Right lobe of liver (tissue), 6 donors: ENCODE measurements around the gene GPATCH2. TPM values are rescaled to one million over a fixed set of nuclear protein-coding genes. Genes with fewer than 3 reads are reported as not detected.

ENCODE experiments used
- ATAC-seq, 4 donors: fragments of 200-7000 bp; cut with Tn5 transposase; one replicate each; pipeline ENCODE4 v1.9.1; 2020; ENCODE audit warnings: mild to moderate bottlenecking in 4 of 4, moderate library complexity in 4 of 4
- DNase-seq, 3 donors: peaks; one replicate each; pipeline ENCODE4 v3.0.0-alpha.2; 2020
- H3K27ac ChIP-seq, 3 donors: fragments of 200-600 bp; one replicate each; pipeline ENCODE4 v1.8.0; 2022
- H3K27me3 ChIP-seq, 2 donors: fragments of 200-600 bp; one replicate each; pipeline ENCODE4 v1.8.0; 2022
- H3K36me3 ChIP-seq, 4 donors: fragments of 200-600 bp; sonication (generic) in 1 of 4; one replicate each; pipeline versions ENCODE4 v1.5.1 to v1.8.0; 2017 to 2022; ENCODE audit warnings: control low read depth in 1 of 4
- H3K4me1 ChIP-seq, 4 donors: fragments of 200-600 bp; sonication (generic) in 1 of 4; one replicate each; pipeline versions ENCODE4 v1.5.1 to v1.8.0; 2017 to 2022; ENCODE audit warnings: control low read depth in 1 of 4
- H3K4me3 ChIP-seq, 3 donors: fragments of 200-600 bp; one replicate each; pipeline ENCODE4 v1.8.0; 2022
- H3K9me3 ChIP-seq, 4 donors: fragments of 200-600 bp; sonication (generic) in 1 of 4; one replicate each; pipeline versions ENCODE4 v1.5.1 to v1.8.0; 2017 to 2022; ENCODE audit warnings: control low read depth in 1 of 4
- CTCF ChIP-seq, 4 donors: fragments of 200-600 bp in 3 of 4; fragments of 450-650 bp in 1 of 4; IDR thresholded peaks; one replicate each; pipeline versions ENCODE4 v1.5.1 to v1.8.0; 2016 to 2022; ENCODE audit warnings: antibody characterized with exemption in 4 of 4, mild to moderate bottlenecking in 2 of 4
- POLR2A ChIP-seq: fragments of 450-650 bp; IDR thresholded peaks from one replicate; pipeline ENCODE4 v1.6.1; 2017; ENCODE audit warnings: antibody characterized with exemption, mild to moderate bottlenecking
- WGBS: methylation state at CpG from one replicate; pipeline ENCODE4 v1.1.6; 2018; ENCODE audit warnings: low coverage, low lambda C conversion rate; ENCODE audit not compliant: insufficient coverage; ENCODE audit errors: missing lambda C conversion rate; 5-methylcytosine and 5-hydroxymethylcytosine counted together
- intact Hi-C, 2 donors: fragments of 100-400 bp; cut with DNase I; formaldehyde crosslinking; loops; one replicate each; pipeline versions ENCODE4 v1.11.2 to v1.14.1; 2022
- total RNA-seq, 6 experiments: library from RNA; depleted of rRNA in 2 of 6; stranded (reverse); fragments of >200 nt in 2 of 6; fragmentation: NEBNext Ultra II Directional in 3 of 6; extraction: Animal tissue kit (Norgen Biotek cat#: 25700) in 3 of 6; gene quantifications; one replicate each; pipeline versions ENCODE4 v1.1.0 to v1.2.4, GENCODE V29; 2016 to 2023
- donor health status: DM: no; HTN: yes; CAD: no.
- donor health status: DM: no; HTN: no; CAD: no.
- donor health status: DM: no; HTN: no; CAD: no.
- donor health status: DM: no; HTN: yes; CAD: no.
- donor health status: DM: no; HTN: yes; CAD: no.

The GPATCH2 gene
- total RNA-seq, 6 experiments from 2014 or later = 3.3 to 6.6 (median 4.6) TPM

DNA sequence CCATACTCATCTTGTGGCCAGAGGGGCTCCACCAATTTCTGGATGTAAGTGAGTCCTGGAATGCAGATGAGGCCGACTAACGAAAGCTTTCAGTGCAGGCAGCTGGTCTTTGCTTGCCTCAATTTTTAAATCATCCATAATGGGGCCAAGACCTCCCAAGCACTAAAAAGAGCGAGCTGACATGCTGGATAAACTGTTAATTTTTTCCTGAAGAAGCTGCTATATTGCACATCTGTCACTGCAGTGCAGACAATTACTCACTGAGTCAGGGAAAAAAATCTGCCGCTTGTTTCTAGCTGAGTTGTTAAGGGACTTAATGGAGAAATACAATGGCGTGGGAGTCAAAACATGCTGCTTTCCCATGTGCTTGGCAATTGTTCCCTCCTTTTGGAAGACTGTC is 205.5 kb downstream of the GPATCH2 start:
- no peak overlapping the region for H3K4me3 ChIP-seq
- TF ChIP-seq CTCF (IDR thresholded peaks at IDR 0.05) = no peak
- no peak for TF ChIP-seq POLR2A
- no peaks in the 10 kb centered on the region for H3K4me1 ChIP-seq
- ATAC-seq (no peak), DNase-seq (no peak)
- no peaks in the 10 kb centered on the region for H3K9me3 ChIP-seq
- H3K27me3 ChIP-seq = no peaks in the 10 kb centered on the region
- 75% methylated on average over 5 of the region's 5 CpGs for WGBS
- intact Hi-C loops = no loop called here
- no peaks in the 10 kb centered on the region for H3K36me3 ChIP-seq
- H3K27ac ChIP-seq = no peak overlapping the region

DNA sequence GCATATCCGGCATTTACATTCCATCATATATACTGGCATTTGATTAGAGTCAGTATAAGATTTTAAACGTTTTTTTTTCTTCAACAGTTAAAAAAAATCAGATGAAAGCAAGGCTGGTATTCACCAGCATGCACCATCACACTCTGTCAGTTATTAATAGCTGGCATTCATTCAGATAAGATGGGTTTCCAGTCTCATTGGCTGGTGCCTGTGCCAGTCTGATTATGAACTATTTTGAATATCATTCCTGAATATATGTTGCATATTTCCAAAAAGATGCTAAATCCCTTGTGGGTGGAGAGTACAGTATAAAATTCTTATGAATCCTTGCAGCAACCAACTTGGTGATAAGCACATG is 211.7 kb downstream of the GPATCH2 start:
- no peak for DNase-seq

GRCh38 chr1:217418269-217419193 is 212.4 kb downstream of the GPATCH2 start:
- H3K4me3 ChIP-seq = no peak overlapping the region

More for the DNA sequence above, 211.7 kb downstream of the GPATCH2 start:
- Histone ChIP-seq H3K9me3 (no peaks in the 10 kb centered on the region), H3K4me1 (no peaks in the 10 kb centered on the region), H3K4me3 (no peak overlapping the region), H3K36me3 (no peaks in the 10 kb centered on the region), H3K27me3 (no peaks in the 10 kb centered on the region), H3K27ac (no peak overlapping the region)
- WGBS = 28% methylated on average over 2 of the region's 2 CpGs
- no peak for ATAC-seq
- intact Hi-C loops = no loop called here
- TF ChIP-seq POLR2A = no peak
- no peak for TF ChIP-seq CTCF (IDR thresholded peaks at IDR 0.05)

DNA sequence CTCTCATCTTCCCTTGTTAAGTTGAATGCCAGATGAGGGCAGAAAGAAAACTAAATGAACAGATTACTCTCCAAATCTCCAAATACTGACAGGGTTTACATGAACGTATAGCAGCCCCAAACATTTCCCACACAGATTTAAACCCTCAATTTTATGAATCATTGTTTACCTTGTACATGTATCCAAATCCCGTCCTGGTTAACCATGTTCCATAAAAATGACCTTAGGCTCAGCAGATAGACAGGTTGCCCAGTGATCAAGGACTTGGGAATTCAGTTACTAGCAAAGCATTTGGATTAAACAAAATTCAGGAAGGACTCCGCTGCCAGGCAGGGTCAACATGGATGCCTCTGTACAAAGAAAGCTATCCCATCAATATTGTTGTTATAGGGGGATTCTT is 213.5 kb downstream of the GPATCH2 start:
- H3K9me3 ChIP-seq = no peaks in the 10 kb centered on the region
- ATAC-seq (no peak), DNase-seq (no peak)
- H3K27ac ChIP-seq = no peak overlapping the region
- WGBS = 71% methylated on average over 3 of the region's 3 CpGs
- H3K36me3 ChIP-seq = no peaks in the 10 kb centered on the region
- no peaks in the 10 kb centered on the region for H3K27me3 ChIP-seq
- no peak for TF ChIP-seq POLR2A
- no peak for TF ChIP-seq CTCF (IDR thresholded peaks at IDR 0.05)
- intact Hi-C loops = no loop called here
- H3K4me1 ChIP-seq = no peaks in the 10 kb centered on the region
- no peak overlapping the region for H3K4me3 ChIP-seq

More at GRCh38 chr1:217418269-217419193, 212.4 kb downstream of the GPATCH2 start:
- TF ChIP-seq CTCF (IDR thresholded peaks at IDR 0.05) (no peak), POLR2A (no peak)
- Histone ChIP-seq H3K9me3 (no peaks in the 10 kb centered on the region), H3K36me3 (no peaks in the 10 kb centered on the region), H3K27me3 (no peaks in the 10 kb centered on the region), H3K27ac (no peak overlapping the region), H3K4me1 (no peaks in the 10 kb centered on the region)
- ATAC-seq (no peak), DNase-seq (no peak)
- intact Hi-C loops = no loop called here
- WGBS = 76% methylated on average over 8 of the region's 14 CpGs
